HG03460 (cell line): Measurements from ENCODE around the gene PPTC7.
A peak's percentile ranks its signal among the peaks of the same experiment; 100 is the strongest.
"Not testable (repeated sequence)": the region's sequence is repeated elsewhere in the genome, so short reads cannot be mapped to it uniquely, and the experiment has no call there.

ENCODE experiments used
- ATAC-seq: cut with Tn5 transposase; IDR thresholded peaks from one replicate; pipeline ENCODE4 v1.9.1; 2021; ENCODE audit not compliant: unreplicated experiment

The PPTC7 gene

GRCh38 chr12:110537605-110538409 lies 45.3 kb downstream of the PPTC7 start:
- no peak for ATAC-seq

DNA sequence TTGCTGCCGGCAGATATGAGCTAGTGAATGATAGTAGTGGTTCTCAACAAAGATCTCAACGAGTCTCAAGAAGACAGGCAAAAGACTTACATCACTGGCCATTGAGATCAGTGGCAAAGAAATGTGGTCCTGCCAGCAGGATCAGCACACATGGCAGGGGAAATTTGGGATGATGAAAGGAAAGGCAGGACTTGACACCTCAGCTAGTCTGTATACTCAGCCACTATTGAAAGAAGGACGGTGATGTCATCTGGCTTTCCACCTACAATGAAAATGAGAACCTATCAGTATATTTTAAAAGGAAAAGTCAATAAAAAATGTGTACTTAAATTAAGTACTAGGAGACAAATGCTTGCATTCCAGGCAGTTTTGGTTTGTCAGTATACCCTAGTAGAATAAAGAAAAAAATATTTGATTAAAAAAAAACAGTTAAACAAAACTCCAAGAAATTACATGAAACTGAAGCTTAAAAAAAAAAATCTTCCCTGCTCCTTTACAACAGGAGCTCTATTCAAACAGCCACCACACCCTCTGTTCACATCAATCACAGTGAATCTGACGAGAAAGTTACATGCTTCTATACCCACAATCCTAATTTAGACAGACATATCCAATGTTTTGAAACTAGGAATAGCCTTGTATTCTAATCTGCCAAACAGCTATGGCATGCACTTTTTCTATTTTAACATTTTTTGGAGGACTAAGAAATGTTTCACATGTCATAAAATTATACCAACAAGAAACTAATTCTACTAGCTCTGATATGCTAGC lies 46.1 kb downstream of the PPTC7 start:
- no peak for ATAC-seq

GRCh38 chr12:110534811-110535210 lies 48.3 kb downstream of the PPTC7 start:
- ATAC-seq: no peak

DNA sequence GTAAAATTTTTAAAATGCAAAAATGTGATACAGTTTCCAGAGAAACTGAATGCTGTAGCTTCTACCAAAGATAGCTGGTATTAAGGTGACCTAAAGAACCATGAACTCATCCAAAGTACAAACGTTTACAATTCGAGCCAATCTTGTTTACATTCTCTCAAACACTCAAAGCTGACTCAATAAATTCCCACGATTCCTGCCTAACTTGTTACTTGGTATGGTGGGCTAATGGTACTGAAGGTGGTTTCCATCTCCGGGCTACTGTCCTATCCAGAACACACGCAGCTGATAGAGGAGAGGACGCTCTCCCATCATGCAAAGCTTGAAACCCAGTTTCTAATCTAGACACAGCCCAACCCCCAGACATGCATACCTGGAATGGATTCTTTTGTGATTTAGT lies 49.5 kb downstream of the PPTC7 start:
- no peak for ATAC-seq

DNA sequence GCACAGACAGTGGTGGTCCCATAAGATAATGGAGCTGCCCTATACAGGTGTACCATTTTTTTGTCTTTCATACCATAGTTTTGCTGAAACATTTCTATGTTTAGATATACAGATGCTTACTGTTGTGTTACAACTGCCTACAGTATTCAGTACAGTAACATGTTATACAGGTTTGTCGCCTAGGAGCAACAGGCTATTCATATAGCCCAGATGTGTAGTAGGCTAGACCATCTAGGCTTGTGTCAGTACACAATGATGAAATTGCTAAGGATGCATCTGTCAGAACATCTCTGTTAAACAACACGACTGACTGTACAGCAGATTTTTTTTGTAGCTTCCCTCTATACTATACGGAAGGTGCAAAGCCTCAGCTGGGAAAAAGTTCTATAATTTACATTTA lies 50.5 kb downstream of the PPTC7 start:
- ATAC-seq: no peak

GRCh38 chr12:110531741-110532333 lies 51.3 kb downstream of the PPTC7 start:
- peak; percentile 87 for ATAC-seq

DNA sequence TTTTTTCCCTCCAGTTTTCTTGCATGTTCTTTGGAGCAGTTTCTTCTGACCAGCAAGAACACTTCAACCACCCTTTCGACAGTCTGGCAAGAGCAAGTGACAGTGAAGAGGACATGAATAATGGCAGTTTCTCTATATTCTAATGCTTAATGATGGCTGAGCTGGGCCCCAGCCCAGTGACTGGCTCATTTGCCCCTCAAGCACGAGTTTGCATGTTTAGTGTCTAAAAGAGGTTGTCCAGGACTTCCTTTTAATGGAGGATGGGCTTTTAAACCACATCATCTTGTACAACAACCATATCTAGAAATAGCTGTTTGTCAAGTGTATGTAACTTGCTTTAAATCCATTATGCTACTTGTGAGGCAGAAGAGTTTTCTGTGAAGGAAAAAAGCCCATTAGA lies 52.6 kb downstream of the PPTC7 start:
- ATAC-seq: no peak

DNA sequence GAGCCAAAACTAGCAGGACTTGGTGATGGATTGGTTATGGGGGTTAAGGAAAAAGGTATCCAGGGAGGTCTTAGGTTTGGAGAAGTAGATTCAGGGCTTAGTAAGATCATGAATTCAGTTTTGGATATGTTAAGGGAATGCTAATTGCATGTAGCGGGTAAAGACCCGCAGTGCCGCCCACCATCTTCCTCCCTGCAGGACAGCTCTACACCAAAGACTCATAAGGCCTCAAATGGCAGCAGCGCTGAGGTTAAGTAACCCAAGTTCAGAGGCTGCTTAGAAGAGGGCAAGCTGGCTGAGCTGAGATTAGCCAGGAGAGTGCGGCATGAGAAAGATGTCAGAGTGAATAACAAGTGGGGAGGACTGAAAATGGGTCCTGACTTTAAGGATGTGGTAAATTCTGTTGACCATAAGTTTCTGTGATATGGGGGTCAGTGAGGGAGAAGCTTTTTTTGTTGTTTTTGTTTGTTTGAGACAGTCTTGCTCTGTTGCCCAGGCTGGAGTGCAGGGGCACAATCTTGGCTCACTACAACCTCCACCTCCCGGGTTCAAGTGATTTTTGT lies 54.8 kb downstream of the PPTC7 start:
- ATAC-seq: no peak

DNA sequence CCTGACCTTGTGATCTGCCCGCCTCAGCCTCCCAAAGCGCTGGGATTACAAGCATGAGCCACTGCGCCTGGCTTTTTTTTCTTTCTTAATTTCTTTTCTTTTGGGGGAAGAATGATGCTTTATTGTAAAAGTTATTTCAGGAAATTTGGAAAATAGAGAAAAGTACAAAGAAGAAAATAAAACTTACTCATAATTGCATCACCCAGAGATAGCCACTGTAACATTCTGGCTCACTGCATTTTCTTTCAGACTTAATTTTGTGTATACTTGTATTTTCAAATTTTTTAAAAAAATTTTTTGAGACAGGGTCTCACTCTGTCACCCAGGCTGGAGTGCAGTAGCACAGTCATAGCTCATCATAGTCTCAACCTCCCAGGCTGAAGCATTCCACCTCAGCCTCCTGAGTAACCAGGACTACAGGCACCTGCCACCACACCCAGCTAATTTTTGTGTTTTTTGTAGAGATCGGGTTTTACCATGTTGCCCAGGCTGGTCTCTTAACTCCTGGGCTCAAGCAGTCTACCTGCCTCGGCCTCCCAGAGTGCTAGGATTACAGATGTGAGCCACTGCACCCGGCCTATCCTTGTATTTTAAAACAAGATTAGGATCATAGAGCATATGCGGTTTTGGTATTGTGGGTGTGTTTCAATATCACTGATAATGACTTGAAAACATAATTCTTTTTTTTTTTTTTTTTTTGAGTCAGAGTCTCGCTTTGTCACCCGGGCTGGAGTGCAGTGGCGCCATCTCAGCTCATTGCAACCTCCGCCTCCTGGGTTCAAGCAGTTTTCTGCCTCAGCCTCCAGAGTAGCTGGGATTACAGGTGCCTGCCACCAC lies 62.0 kb downstream of the PPTC7 start:
- not testable (repeated sequence) for ATAC-seq

GRCh38 chr12:110518014-110518413 lies 65.1 kb downstream of the PPTC7 start:
- not testable (repeated sequence) for ATAC-seq

DNA sequence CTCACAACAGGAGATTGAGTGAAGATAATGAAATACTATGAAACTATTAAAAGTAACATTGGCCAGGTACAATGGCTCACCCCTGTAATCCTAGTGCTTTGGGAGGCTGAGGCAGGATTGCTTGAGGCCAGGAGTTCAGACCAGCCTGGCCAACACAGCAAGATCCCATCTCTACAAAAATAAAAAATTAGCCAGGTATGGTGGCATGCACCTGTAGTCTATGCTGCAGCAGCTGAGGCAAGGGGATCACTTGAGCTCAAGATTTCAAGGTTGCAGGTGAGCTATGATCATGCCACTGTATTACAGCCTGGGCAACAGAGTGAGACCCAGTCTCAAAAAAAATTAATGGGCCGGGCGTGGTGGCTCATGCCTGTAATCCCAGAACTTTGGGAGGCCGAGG lies 66.1 kb downstream of the PPTC7 start:
- ATAC-seq: no peak

DNA sequence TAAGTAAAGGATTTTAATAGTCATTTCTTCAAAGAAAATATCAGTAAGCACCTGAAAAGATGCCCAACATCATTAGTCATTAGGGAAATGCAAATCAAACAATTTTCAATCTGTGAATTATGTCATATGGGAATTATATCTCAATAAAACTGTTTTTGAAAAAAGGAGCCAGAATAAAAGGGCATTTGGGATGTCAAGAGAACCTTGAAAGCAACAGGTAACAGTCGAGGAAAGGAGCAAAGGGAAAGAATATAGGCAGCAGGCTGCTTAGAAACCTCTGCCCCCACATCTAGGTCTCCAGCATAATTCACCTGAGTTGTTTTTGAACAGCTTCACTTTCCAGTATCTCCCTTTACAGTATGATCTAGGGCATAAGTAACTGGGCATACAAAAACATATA lies 68.8 kb downstream of the PPTC7 start:
- no peak for ATAC-seq

DNA sequence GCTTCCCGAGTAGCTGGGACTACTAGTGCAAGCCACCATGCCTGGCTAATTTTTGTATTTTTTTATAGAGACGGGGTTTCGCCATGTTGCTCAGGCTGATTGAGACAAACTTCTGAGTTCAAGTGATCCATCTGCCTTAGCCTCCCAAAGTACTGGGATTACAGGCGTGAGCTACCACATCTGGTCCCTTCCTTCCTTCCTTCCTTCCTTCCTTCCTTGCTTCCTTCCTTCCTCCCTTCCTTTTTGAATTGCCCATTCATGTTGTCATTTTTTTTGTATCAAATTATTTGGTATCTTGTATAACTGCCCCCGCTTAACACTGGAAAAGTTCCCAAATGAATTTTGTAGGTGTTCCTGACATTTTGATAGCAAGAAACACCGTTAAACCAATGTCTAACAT lies 69.3 kb downstream of the PPTC7 start:
- no peak for ATAC-seq

DNA sequence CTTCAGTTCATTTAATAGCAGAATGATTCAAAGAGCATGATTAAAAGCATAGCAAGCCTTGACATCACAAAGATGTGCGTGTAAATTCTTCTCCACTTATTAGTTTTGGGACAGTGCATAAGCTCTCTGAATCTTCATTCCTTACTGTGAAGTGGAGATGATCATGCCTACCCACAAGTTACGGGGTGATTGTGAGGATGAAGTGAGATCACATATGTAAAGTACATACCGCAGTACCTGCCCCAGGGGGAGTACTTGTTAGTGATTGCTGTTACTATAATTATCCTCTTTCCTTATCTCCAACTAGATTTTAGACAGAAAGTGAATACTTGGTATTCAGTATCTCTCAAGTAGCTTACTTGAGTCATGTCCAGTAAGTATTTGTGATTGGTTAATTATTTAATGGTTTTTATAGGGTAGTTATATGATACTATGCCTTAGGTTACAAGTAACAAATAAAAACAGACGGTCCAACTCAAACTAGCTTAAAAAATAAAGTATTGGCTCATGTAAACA lies 75.0 kb downstream of the PPTC7 start:
- no peak for ATAC-seq

DNA sequence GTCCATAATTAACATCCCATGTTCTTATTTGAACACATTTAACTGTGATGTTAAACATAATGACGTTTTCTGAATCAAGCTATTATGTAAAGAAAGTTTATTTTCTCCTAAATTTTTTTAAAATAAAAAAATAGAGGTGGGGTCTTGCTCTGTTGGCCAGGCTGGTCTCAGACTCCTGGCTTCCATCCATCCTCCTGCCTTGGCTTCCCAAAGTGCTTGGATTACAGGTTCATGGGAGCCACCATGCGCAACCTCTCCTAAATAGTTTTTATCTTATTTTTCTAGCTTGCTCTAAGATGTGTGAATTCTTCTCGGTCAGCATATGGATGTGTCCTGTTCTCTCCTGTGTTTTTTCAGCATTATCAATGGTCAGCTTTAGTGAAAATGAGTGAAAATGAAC lies 77.8 kb downstream of the PPTC7 start:
- no peak for ATAC-seq

DNA sequence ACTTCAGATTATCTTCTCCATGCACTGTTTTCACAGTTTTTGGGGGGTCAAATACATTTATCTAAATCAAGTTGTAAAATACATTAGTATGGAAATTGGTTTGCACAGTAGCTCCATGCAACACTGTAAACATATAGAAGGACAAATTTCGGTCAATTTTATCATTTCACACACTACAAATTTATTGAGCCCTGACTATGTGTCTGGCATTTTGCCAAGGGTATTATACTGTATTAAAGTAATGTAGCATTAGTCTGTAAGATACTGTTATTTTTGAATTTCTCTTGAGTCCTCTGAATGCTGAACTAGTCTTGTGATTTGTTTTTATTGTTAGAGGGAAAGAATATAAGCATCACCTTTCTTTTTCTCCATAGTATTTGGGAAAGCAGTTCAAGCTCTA lies 79.7 kb downstream of the PPTC7 start:
- no peak for ATAC-seq

- peak; percentile 94 for ATAC-seq
Observed at GRCh38 chr12:110501752-110502738, 81.1 kb downstream of the PPTC7 start, which contains the start of the genes RAD9B and VPS29. Gene RAD9B, plus strand, starts transcription at chr12:110502331. Its CDS starts 7 bp downstream, at chr12:110502338. Gene VPS29, minus strand, starts transcription at chr12:110502111. Its CDS starts 60 bp downstream, at chr12:110502051.

DNA sequence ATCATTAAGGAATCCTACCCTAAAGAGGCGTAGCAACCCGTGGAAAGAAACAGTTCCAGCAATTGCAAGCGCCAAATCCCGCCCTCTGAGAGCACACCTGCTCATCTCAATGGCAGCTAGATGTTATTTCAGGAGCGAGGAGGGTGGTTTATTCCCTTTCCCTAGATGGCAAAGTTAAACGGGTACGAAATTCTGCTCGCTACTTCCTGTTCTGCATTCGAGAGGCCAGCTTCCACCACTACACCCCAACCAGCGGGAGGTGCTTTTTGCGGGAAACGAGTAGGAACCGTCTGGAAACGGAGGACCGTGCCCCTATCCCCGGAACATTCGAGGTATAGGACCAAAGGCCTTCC lies 81.7 kb downstream of the PPTC7 start:
- peak; percentile 14 for ATAC-seq

GRCh38 chr12:110498984-110499706 lies 84.0 kb downstream of the PPTC7 start:
- no peak for ATAC-seq
